ACC112 (cell line): ENCODE data around the gene VPS35.
"Not testable (repeated sequence)": the region's sequence is repeated elsewhere in the genome, so short reads cannot be mapped to it uniquely, and the experiment has no call there.

Experiments
- H2AFZ ChIP-seq: fragments of 200-600 bp; sonication (generic); one replicate; pipeline ENCODE4 v1.6.0; 2017; ENCODE audit warnings: antibody characterized with exemption, low read length; ENCODE audit not compliant: unreplicated experiment
- H3K27ac ChIP-seq: fragments of 200-600 bp; sonication (generic); 2 replicates; pipeline ENCODE4 v1.5.1; 2014; ENCODE audit warnings: low read depth, mild to moderate bottlenecking, antibody characterized with exemption, low read length, moderate library complexity
- H3K27me3 ChIP-seq: fragments of 200-600 bp; sonication (generic); 2 replicates; pipeline ENCODE4 v1.6.1; 2014; ENCODE audit warnings: mild to moderate bottlenecking, antibody characterized with exemption, low read length, moderate library complexity, mixed read lengths; ENCODE audit not compliant: insufficient read depth
- H3K36me3 ChIP-seq: fragments of 200-600 bp; sonication (generic); 2 replicates; pipeline ENCODE4 v1.6.1; 2016; ENCODE audit warnings: mild to moderate bottlenecking, antibody characterized with exemption, low read length, moderate library complexity, mixed read lengths; ENCODE audit not compliant: insufficient read depth
- H3K4me1 ChIP-seq: fragments of 200-600 bp; sonication (generic); one replicate; pipeline ENCODE4 v1.6.1; 2016; ENCODE audit warnings: low read length, mixed read lengths; ENCODE audit not compliant: insufficient read depth, unreplicated experiment, control insufficient read depth
- H3K4me3 ChIP-seq: fragments of 200-600 bp; sonication (generic); 2 replicates; pipeline ENCODE4 v1.5.1; 2014; ENCODE audit warnings: mild to moderate bottlenecking, low read depth, low read length
- H3K79me2 ChIP-seq: fragments of 200-600 bp; sonication (generic); one replicate; pipeline ENCODE4 v1.6.0; 2016; ENCODE audit warnings: low read length; ENCODE audit not compliant: control insufficient read depth, unreplicated experiment, insufficient read depth

The VPS35 gene

GRCh38 chr16:46690281-46691178 is 1.6 kb upstream of the VPS35 start:
- Histone ChIP-seq H2AFZ (peak overlapping the region; percentile 72), H3K27ac (peak overlapping the region; percentile 88)

DNA sequence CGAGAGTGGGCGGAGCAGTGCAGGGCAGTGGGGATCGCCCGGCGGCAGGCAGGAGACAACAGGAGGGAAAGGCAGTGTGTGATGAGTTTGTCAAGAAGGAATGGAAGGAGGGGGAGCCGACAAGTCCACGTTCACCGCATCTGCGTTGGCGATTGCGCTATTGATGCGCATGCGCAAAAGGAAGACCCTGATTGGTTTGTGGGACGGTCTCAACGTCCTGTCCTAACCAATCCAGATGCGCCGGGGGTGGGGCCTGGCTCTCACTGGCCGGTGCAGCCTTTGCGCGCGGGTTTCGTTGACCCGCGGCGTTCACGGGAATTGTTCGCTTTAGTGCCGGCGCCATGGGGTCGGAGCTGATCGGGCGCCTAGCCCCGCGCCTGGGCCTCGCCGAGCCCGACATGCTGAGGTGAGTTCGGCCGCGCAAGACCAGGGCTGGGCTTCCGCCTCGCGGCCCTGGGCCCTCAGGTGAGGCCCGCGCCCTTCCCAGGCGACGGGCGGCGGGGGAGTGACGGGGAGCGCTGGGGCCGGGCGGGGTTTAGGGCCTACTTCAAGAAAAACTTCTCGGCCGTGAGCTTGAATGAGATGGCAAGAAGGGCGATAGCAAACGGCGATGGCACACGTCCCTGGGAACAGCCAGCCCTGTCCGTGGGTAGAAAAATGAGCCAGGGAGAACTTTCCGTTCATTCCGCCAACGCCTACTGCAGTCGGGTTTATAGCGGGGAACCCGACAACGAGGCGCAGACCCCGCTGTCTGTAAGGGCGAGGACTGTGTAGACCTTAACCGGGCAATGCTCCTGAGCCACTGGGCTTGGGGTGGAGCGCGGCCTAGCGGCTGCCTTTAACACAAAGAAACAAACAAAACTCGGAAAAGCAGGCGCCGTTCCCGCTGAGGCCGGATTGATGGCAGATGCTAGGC is 645 bp upstream of the VPS35 start, which contains the start of gene ORC6:
TSS of gene ORC6 (plus strand) at position 295 of the 916 bp plus-strand sequence. CDS start at position 342, 47 bp downstream.
- peaks cover 14% of the 10 kb centered on the region for H3K36me3 ChIP-seq
- peak within 1 kb of the TSS; percentile 72 for H2AFZ ChIP-seq
- peaks cover 33% of the 10 kb centered on the region for H3K4me1 ChIP-seq
- peak within 1 kb of the TSS; percentile 88 for H3K27ac ChIP-seq
- peak within 1 kb of the TSS; percentile 84 for H3K4me3 ChIP-seq
- H3K27me3 ChIP-seq = no peaks in the 10 kb centered on the region
- peaks cover 76% of the 10 kb centered on the region for H3K79me2 ChIP-seq

More at GRCh38 chr16:46690281-46691178, 1.6 kb upstream of the VPS35 start:
- Histone ChIP-seq H3K36me3 (peaks cover 23% of the 10 kb centered on the region), H3K4me1 (peaks cover 33% of the 10 kb centered on the region), H3K27me3 (no peaks in the 10 kb centered on the region), H3K4me3 (peak overlapping the region; percentile 84), H3K79me2 (peaks cover 67% of the 10 kb centered on the region)

- Histone ChIP-seq H2AFZ (no peak overlapping the region), H3K27me3 (no peaks in the 10 kb centered on the region), H3K4me3 (peak overlapping the region; percentile 84), H3K36me3 (peaks cover 9% of the 10 kb centered on the region), H3K4me1 (peaks cover 33% of the 10 kb centered on the region), H3K27ac (peak overlapping the region; percentile 29; the same call in 1 of the 2 replicates), H3K79me2 (peaks cover 87% of the 10 kb centered on the region)
Measured at GRCh38 chr16:46688101-46688653, 801 bp downstream of the VPS35 start.

- Histone ChIP-seq H3K79me2 (peaks cover 88% of the 10 kb centered on the region), H3K27me3 (no peaks in the 10 kb centered on the region), H3K4me3 (peak overlapping the region; percentile 84), H3K36me3 (peaks cover 5% of the 10 kb centered on the region; the same call in 1 of the 2 replicates), H3K4me1 (peaks cover 33% of the 10 kb centered on the region), H3K27ac (no peak overlapping the region), H2AFZ (no peak overlapping the region)
Measured at GRCh38 chr16:46687486-46687885, 1.5 kb downstream of the VPS35 start.

DNA sequence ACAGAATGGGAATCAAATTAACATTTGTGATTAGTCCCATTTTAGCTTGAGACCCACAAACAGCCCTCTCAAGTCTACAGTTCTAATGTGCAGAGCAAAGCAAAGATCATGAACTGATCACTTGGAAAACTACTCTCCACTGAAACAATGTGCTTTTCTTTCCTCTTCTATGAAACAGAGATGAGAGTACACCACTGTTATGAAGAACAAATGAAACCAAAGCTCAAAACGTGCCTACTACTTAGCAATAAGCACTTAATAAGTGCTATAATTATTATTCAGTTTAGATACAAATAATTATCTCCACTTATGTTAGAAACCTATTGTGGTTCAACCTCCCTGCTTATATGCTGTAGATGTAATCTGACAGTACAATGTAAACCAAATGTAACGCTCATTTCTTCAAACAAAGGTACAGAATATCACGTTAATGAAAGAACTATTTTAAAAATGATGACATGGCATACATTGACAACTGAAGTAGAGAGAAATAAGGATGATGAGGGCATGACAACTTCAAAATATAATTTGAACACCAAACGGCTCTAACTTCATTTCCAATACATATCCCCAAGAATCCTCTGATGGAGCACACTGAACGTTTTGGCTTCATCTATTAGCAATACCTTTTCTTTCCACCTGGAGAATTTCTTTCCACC is 2.0 kb downstream of the VPS35 start:
- no peaks in the 10 kb centered on the region for H3K27me3 ChIP-seq
- no peak overlapping the region for H3K27ac ChIP-seq
- peaks cover 87% of the 10 kb centered on the region for H3K79me2 ChIP-seq
- H3K36me3 ChIP-seq = 0 out of 2 replicates have a peak, but pooled peaks cover under 1% of the 10 kb centered on the region
- peaks cover 29% of the 10 kb centered on the region for H3K4me1 ChIP-seq
- no peak overlapping the region for H2AFZ ChIP-seq
- peak overlapping the region; percentile 84 for H3K4me3 ChIP-seq

- H2AFZ ChIP-seq, H3K4me3 ChIP-seq, H3K27me3 ChIP-seq, H3K36me3 ChIP-seq, H3K27ac ChIP-seq: not testable (repeated sequence)
- Histone ChIP-seq H3K79me2 (peaks cover 52% of the 10 kb centered on the region), H3K4me1 (peaks cover 11% of the 10 kb centered on the region)
Measured at GRCh38 chr16:46681867-46682266, 7.1 kb downstream of the VPS35 start.

GRCh38 chr16:46677943-46678342 is 11.0 kb downstream of the VPS35 start:
- peaks cover 13% of the 10 kb centered on the region for H3K79me2 ChIP-seq
- not testable (repeated sequence) for H3K4me1 ChIP-seq, H3K27me3 ChIP-seq, H3K36me3 ChIP-seq, H3K4me3 ChIP-seq, H3K27ac ChIP-seq, H2AFZ ChIP-seq

GRCh38 chr16:46673320-46674013 is 15.5 kb downstream of the VPS35 start:
- Histone ChIP-seq H3K27me3 (no peaks in the 10 kb centered on the region), H2AFZ (no peak overlapping the region), H3K27ac (no peak overlapping the region), H3K4me3 (no peak overlapping the region), H3K4me1 (no peaks in the 10 kb centered on the region), H3K36me3 (peaks cover 24% of the 10 kb centered on the region), H3K79me2 (no peaks in the 10 kb centered on the region)

- Histone ChIP-seq H2AFZ (no peak overlapping the region), H3K4me1 (no peaks in the 10 kb centered on the region), H3K4me3 (no peak overlapping the region), H3K27me3 (no peaks in the 10 kb centered on the region), H3K79me2 (no peaks in the 10 kb centered on the region), H3K27ac (no peak overlapping the region), H3K36me3 (peaks cover 35% of the 10 kb centered on the region)
Measured at GRCh38 chr16:46662123-46662522, 26.9 kb downstream of the VPS35 start.
